NCI-H187 (cell line): ENCODE measurements around the gene SMAD1.
"Not testable (repeated sequence)": the region's sequence is repeated elsewhere in the genome, so short reads cannot be mapped to it uniquely, and the experiment has no call there.

Experiments used
- DNase-seq, 2 experiments: peaks; one replicate each; lab custom pipeline; 2025; lab: John Stamatoyannopoulos, UW

The SMAD1 gene

GRCh38 chr4:145564540-145564939 is 82.9 kb downstream of the SMAD1 start:
- DNase-seq: no peak

GRCh38 chr4:145565328-145565727 is 83.7 kb downstream of the SMAD1 start:
- no peak for DNase-seq

- no peak for DNase-seq
Observed at GRCh38 chr4:145566086-145566708, 84.5 kb downstream of the SMAD1 start.

- DNase-seq: no peak
Observed at GRCh38 chr4:145566768-145567167, 85.1 kb downstream of the SMAD1 start.

- no peak for DNase-seq
Observed at GRCh38 chr4:145567516-145567915, 85.9 kb downstream of the SMAD1 start.

- DNase-seq: not testable (repeated sequence)
Observed at GRCh38 chr4:145574546-145574945, 92.9 kb downstream of the SMAD1 start.

GRCh38 chr4:145580906-145581305 is 99.3 kb downstream of the SMAD1 start:
- no peak for DNase-seq

GRCh38 chr4:145583191-145584055 is 101.8 kb downstream of the SMAD1 start:
- no peak for DNase-seq

GRCh38 chr4:145587088-145587754 is 105.6 kb downstream of the SMAD1 start:
- DNase-seq: no peak

GRCh38 chr4:145589381-145589780 is 107.7 kb downstream of the SMAD1 start:
- DNase-seq: not testable (repeated sequence)

GRCh38 chr4:145589916-145590702 is 108.5 kb downstream of the SMAD1 start:
- no peak for DNase-seq

- DNase-seq: no peak
Observed at GRCh38 chr4:145602129-145602760, 120.6 kb downstream of the SMAD1 start.

- DNase-seq: no peak
Observed at GRCh38 chr4:145605941-145606340, 124.3 kb downstream of the SMAD1 start.
